Globus pallidus (tissue), 1 donor: ENCODE data around the gene CCDC149.

Experiments used
- DNase-seq: peaks from one replicate; pipeline ENCODE4 v3.0.0-alpha.2; 2015; ENCODE audit warnings: low spot score

Gene CCDC149

DNA sequence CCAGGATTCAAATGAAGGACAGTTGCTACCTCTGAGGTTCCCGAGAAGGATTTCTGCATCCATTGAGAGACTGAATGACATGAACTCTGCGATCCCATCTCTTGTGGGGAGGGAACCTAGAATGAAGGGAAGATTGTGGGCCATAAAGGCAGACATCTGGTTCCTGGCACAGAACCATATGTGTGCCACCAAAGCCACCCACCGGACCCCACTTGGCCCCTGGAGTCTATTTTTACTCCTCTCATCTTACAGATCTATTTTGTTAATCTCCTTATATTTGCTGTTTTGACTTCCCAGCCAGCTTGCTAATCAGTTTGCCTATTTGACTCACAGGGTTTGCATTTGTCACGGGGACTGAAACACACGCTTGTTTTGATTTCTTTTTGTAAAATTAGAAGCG lies 110.2 kb downstream of the CCDC149 start:
- no peak for DNase-seq

GRCh38 chr4:24801136-24801855 lies 111.5 kb downstream of the CCDC149 start:
- DNase-seq, result no peak

GRCh38 chr4:24800325-24800895 lies 112.4 kb downstream of the CCDC149 start:
- DNase-seq, result no peak

- DNase-seq, result no peak
Measured at GRCh38 chr4:24799544-24800324, 113.1 kb downstream of the CCDC149 start.

- DNase-seq, result no peak
Measured at GRCh38 chr4:24799196-24799543, 113.7 kb downstream of the CCDC149 start.

- no peak for DNase-seq
Measured at GRCh38 chr4:24798036-24798610, 114.7 kb downstream of the CCDC149 start.

GRCh38 chr4:24796620-24797019 lies 116.2 kb downstream of the CCDC149 start:
- no peak for DNase-seq

DNA sequence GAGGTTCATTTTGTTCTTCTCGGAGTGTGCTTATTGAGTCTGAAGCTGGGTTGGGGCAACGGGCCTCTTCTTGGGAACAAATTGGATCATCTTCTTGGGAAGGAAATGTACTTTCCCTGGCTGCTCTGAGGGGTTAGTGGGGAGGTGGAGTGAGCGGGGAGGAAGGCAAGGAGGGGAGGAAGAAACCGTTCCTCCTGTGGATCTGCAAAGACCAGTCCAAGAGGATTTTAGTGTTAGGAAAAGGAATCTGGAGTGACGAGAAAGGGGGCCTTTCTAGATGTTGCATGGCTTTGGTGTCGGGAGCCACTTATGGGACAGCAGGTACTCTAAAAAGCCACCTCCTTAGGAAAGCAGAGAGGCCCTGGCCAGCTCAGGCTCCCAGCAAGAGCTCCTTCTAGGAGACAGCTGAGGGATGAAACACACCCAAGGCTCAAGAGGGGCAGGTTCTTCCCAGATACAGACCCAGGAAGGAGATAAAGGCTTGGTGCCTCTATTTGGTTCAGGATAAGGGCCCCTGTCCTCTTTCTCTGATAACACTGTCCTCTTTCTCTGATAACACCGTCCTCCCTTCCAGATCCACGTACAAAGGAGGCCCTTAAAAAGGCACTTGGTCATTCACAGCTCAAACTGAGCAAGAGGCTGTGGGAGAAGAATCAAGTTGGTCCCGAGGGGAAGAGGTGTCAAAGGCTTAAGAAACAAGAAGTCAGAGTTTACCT lies 117.0 kb downstream of the CCDC149 start:
- no peak for DNase-seq

- peak; percentile 50 for DNase-seq
Measured at GRCh38 chr4:24794916-24795665, 117.8 kb downstream of the CCDC149 start, which contains the start of gene SOD3. Gene SOD3 (plus strand): TSS chr4:24795573. CDS start chr4:24799522, 3,949 bp downstream.

DNA sequence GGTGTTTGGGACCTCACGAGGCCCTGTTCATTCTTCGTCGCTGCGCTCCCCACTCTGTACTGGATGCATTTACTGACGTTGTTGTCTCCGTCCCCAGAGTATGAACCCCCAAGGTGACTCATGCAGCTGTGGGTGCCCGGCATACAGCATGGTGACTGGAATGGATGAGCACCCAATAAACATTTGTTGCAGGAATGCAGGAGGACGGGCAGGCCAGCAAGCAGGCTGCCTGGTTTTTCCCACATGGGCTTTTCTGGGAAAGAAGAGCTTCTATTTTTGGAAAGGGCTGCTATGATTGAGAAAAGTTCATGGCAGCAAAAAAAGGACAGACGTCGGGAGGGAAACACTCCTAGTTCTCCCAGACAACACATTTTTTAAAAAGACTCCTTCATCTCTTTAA lies 118.4 kb downstream of the CCDC149 start:
- DNase-seq, result no peak

DNA sequence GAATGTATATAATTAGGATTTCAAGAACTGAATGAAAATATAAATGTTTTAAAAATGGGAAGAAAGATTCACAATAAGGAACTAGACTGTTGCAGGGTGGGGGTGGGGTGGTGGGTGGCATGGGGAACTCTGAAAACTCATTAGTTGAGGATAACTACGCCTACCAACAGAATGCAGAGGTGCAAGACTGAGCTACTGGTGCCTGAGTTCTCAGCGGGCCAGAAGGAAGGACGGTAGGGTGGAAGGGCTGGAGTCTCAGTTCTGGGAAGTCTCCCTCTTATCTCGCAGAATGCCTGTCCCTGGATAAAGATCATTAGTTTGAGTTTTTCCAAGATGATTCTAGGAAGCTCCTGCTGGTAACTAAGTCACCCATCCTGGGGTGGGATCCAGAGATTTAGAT lies 118.8 kb downstream of the CCDC149 start:
- no peak for DNase-seq

DNA sequence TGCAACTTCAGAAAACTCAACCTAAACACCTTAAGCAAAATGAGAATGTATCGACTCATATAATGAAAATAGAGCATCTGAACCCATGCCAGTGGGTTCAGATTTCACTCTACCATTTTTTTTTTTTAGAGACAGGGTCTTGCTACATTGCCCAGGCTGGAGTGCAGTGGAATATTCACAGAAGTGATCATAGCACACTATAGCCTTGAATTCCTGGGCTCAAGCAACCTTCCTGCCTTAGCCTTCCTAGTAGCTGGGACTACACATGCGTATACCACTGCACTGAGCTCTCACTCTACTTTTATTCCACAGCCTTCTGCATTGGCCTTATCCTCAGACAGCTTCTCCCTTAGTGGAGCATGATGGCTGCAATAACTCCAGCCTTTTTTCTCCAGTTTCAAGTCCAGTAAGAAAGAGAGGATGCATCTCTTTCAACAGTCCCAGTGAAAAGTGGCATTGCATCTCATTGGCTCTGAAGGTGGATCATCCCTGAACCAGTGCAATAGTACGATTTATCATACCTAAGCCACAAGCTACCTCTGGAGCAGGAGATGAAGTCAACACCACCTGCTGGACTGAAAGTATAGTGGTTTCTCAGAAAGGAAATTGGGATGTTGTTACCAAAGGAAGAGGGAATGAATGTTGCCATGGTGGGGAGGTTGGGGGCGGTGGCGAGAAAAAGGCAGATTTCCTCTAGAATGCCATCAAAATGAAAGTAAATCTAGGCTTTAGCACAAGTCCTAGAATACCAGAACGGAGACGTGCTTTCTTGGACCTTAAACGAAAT lies 119.4 kb downstream of the CCDC149 start:
- no peak for DNase-seq

DNA sequence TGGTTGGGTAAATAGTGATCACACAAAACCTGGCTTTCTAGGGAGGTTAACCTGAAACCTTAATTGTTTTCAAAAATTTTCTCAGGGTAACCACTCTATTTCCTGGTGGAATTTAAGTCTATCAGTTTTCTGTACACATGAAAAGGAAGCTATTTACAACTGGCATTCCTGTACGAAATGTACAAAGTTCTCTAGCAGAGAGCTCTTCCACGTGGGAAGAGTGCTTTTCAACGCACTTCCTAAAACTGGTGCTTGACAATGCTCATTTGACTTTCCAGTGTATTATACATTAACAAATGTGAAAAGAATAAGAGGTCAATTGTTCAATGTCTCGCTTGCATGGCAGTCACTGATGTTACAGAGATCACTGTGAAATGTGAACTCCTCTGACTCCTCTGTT lies 120.3 kb downstream of the CCDC149 start:
- no peak for DNase-seq

DNA sequence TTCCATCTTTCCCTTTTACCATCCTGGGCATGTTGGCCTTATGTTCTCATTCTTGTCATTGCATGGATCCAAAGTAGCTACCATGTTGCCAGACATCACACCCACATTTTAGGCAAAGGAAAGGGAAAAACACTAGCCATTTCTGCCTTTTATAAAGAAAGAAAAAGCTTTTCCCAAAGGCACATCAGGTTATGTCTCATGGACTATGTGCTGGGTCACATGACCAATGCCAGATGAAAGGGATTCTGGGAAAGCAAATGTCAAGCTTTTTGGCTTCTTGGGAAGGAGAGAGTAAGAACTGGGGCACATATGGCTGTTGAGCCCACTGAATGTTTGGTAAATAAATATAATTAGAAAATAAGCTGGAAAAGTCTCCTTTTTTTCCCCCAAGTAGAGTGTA lies 121.8 kb downstream of the CCDC149 start:
- DNase-seq, result no peak

DNA sequence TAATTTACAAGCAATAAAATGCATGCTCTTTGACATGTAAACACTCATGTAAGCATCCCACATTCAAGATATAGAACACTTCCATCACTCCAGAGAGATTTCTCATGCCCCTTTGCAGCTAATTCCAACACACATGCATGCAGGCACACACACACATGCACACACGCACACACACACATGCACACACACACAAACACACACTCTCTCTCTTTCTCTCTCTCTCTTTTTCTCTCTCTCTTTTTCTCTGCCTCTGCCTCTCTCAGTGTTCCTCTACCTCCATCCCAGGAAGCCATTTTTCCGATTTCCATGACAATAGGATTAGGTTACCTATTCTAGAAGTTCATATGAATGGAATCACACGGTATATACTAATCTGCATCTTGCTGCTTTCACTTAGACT lies 129.3 kb downstream of the CCDC149 start:
- no peak for DNase-seq

GRCh38 chr4:24781999-24782745 lies 130.7 kb downstream of the CCDC149 start:
- peak; percentile 32 for DNase-seq

DNA sequence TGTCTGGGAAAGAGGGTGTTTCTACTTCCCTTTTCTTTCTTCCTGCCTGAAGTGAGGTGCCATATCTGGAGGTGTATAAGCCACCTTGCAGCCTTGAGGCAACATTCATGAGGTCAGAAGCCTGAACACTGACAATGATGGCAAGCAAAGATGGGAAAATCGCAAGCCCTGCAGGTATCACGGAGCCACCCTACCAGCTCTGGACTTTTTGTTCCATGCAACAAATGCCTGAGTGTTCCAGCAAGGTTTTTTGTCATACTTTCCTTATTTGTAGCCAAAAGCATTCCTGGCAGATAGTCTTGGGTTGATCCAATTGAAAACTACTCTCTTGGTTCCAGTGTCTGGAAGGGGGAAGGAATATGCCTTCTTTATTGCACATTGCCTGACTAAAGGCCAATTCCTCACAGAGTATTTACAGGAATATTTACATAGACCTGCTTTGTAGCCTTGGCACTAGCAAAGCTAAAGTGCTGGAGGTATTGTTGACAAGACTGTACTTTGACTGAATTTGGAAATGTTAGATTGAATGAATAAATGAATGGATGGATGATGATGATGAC lies 131.8 kb downstream of the CCDC149 start:
- DNase-seq, result no peak

- DNase-seq, result no peak
Measured at GRCh38 chr4:24778464-24779225, 134.2 kb downstream of the CCDC149 start.
